Stimulated activated CD8-positive, alpha-beta memory T cell treated with anti-CD3 and anti-CD28 coated beads, Interleukin-4, amount 100 ng/mL, for 24 hours (primary cell): Measurements from ENCODE around the gene UBR4.
"Not testable (repeated sequence)": the region's sequence is repeated elsewhere in the genome, so short reads cannot be mapped to it uniquely, and the experiment has no call there.

Experiments used
- DNase-seq: peaks from one replicate; pipeline ENCODE4 v3.0.0-alpha.2; 2020; ENCODE audit warnings: low read depth

The UBR4 gene

GRCh38 chr1:19209990-19210771 is at the start of gene UBR4:
TSS of gene UBR4 (minus strand) at chr1:19210266. CDS start at chr1:19210248, 18 bp downstream.
- DNase-seq: peak; percentile 95

GRCh38 chr1:19258353-19258752 is 48.3 kb upstream of the UBR4 start:
- DNase-seq: no peak

- no peak for DNase-seq
Measured at GRCh38 chr1:19257178-19257914, 47.3 kb upstream of the UBR4 start.

GRCh38 chr1:19256301-19256700 is 46.2 kb upstream of the UBR4 start:
- DNase-seq: not testable (repeated sequence)

- no peak for DNase-seq
Measured at GRCh38 chr1:19255288-19255687, 45.2 kb upstream of the UBR4 start.

- DNase-seq: no peak
Measured at GRCh38 chr1:19254416-19254815, 44.4 kb upstream of the UBR4 start.

GRCh38 chr1:19251305-19252196 is 41.5 kb upstream of the UBR4 start, which contains the start of the genes EMC1 and MRTO4:
TSS of gene EMC1 (minus strand) at chr1:19251524. CDS start at chr1:19251509, 15 bp downstream.
TSS of gene MRTO4 (plus strand) at chr1:19251805. CDS start at chr1:19251836, 31 bp downstream.
- peak; percentile 87 for DNase-seq

GRCh38 chr1:19250629-19251304 is 40.7 kb upstream of the UBR4 start:
- DNase-seq: no peak

- DNase-seq: peak; percentile 42
Measured at GRCh38 chr1:19240673-19241538, 30.8 kb upstream of the UBR4 start.

GRCh38 chr1:19239876-19240275 is 29.8 kb upstream of the UBR4 start:
- DNase-seq: no peak

- DNase-seq: no peak
Measured at GRCh38 chr1:19234224-19234623, 24.2 kb upstream of the UBR4 start.

GRCh38 chr1:19232524-19232846 is 22.4 kb upstream of the UBR4 start:
- DNase-seq: no peak

- not testable (repeated sequence) for DNase-seq
Measured at GRCh38 chr1:19231736-19232523, 21.9 kb upstream of the UBR4 start.

GRCh38 chr1:19229828-19230325 is 19.8 kb upstream of the UBR4 start:
- DNase-seq: no peak

GRCh38 chr1:19229229-19229628 is 19.2 kb upstream of the UBR4 start:
- no peak for DNase-seq

GRCh38 chr1:19222979-19223824 is 13.1 kb upstream of the UBR4 start:
- DNase-seq: no peak

- DNase-seq: no peak
Measured at GRCh38 chr1:19222573-19222972, 12.5 kb upstream of the UBR4 start.

- DNase-seq: no peak
Measured at GRCh38 chr1:19220991-19221390, 10.9 kb upstream of the UBR4 start.
